ENCODE data around the gene TANC1.

DNA sequence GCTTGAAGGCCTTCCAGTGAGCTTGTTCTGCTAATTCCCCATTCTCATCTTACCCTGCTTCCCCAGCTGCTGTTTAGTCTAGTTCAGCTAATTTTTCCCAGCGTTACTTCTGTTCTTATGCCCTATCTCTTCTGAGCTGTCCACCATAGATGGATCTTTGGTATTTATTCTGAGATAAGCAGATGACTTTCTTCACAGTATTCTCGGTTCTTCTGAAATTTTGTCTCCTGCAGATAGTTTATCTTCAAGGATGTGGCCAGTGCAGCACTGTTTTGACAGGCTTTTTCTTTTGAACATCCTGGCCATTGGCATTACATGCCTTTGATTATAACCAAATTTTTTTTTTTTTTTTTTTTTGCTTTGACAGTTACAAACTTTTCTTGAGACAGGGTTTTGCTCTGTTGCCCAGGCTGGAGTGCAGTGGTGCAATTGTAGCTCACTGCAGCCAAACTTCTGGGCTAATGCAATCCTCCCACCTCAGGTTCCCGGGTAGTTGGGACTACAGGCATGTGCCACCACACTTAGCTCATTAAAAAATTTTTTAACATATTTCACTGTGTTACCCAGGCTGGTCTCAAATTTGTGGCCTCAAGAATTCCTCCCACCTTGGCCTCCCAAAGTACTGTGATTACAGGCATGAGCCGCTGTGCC lies 183.8 kb downstream of the TANC1 start:
- no peak for TF ChIP-seq CTCF (IDR thresholded peaks at IDR 0.05; ENCODE audit: borderline replicate concordance, extremely low read depth, low read length, poor library complexity, severe bottlenecking)
- no peak for TF ChIP-seq EZH2 (IDR thresholded peaks at IDR 0.05; ENCODE audit: borderline replicate concordance, low read depth, low read length, severe bottlenecking)

Measured in DND-41 (cell line).